ENCODE data around the gene C2orf76. TPM values are rescaled to one million over a fixed set of nuclear protein-coding genes. Genes with fewer than 3 reads are reported as not detected.

Gene C2orf76
- total RNA-seq = 5.6 and 8.6 TPM in 2 replicates

DNA sequence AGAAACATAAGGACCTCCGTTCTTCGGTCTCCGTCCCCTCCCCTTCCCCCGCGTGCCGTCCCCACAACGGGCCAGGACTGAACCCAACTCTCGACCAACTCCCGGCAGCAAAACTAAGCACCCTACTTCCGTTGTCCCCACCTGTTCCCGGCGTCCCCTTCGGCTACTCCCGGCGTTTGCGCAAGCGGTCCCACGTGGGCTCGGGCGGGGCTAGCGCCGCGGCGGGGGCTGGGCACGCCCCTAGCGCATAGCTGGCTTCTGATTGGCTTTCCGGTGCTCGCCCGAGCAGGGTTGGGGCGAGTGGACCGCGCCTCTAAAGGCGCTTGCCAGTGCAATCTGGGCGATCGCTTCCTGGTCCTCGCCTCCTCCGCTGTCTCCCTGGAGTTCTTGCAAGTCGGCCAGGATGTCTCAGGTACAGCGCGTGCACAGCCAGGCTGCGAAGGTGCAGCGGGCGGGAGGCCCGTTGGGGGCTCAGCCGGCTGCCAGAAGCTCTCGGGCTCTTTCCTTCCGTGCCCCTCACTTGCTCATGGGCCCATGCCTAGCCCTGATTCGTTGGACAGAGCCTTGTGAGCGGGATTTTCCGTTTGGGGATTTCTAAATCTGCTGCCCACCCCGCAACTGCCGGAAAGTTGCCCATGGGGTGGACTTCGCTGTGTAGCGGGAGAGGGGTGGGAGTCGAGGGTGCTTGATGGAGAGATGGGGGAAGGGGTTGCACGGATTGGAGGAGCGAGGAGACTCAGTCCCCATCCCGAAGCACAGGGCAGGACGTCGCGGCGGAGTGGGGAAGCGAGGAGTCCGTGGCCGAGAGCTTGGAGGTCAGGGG lies at the start of gene C2orf76, which contains the start of gene DBI:
Gene C2orf76, minus strand, starts transcription at position 186 of the 823 bp plus-strand sequence. CDS start 26,875 bp downstream, outside the sequence.
Gene DBI, plus strand, starts transcription at position 329 of the 823 bp plus-strand sequence. Its CDS starts 75 bp downstream, at position 404.

Other genes starting within 250 kb of the C2orf76 start
- gene C1QL2, start 208.1 kb downstream of the C2orf76 start, total RNA-seq = not detected in 2 replicates
- gene STEAP3, start 143.0 kb downstream of the C2orf76 start, total RNA-seq = 7.6 and 31.4 TPM in 2 replicates
- gene DBI, start 143 bp upstream of the C2orf76 start, total RNA-seq = 46.8 and 102 TPM in 2 replicates
- under 0.01 and 0.19 TPM in 2 replicates for gene TMEM37, start 65.0 kb upstream of the C2orf76 start, total RNA-seq
- gene SCTR, start 157.6 kb upstream of the C2orf76 start, total RNA-seq = not detected in 2 replicates
- gene CFAP221, start 177.6 kb upstream of the C2orf76 start, total RNA-seq = under 0.01 TPM in 2 replicates